ENCODE results near the gene AGAP1. TPM values are rescaled to one million over a fixed set of nuclear protein-coding genes. Genes with fewer than 3 reads are reported as not detected.

AGAP1 gene
- total RNA-seq, 1 donor: 18.5 TPM

DNA sequence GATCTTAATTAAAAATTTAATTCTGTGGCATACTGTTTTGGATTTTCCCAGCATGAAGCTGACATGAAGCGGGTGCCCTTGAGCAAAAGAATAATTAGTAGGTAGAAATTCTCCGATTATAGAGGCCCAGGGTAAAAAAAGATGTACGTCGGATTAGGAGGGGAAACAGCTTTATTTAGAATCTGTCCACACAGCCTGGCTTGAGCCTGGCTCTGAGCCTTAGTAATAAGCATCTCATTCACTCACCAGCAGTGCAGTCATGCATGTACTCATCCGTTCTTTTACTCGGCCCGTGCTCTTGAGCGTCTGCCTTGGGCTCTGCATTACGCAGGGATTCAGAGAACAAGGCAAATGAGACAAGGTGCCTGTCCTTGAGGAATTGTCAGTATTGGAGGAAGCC, 219.3 kb downstream of the AGAP1 start:
- no peak overlapping the region for H2AFZ ChIP-seq (ENCODE audit: low read length)
- H3K36me3 ChIP-seq (ENCODE audit: insufficient read depth, low read length): peaks cover 9% of the 10 kb centered on the region
- peaks cover 20% of the 10 kb centered on the region for H3K79me2 ChIP-seq (ENCODE audit: insufficient read depth, low read length)
- peaks cover 35% of the 10 kb centered on the region for H4K20me1 ChIP-seq (ENCODE audit: insufficient read depth, low read length)
- no peak overlapping the region for H3K4me2 ChIP-seq (ENCODE audit: insufficient read depth, low read length)
- no peak overlapping the region for H3K27ac ChIP-seq (ENCODE audit: low read depth, low read length)
- H3K9me3 ChIP-seq (ENCODE audit: low read depth, low read length): no peaks in the 10 kb centered on the region
- H3K27me3 ChIP-seq (ENCODE audit: insufficient read depth, low read length): no peaks in the 10 kb centered on the region
- DNase-seq (ENCODE audit: insufficient read length, low spot score, missing footprints): no peak
- H3K4me3 ChIP-seq (ENCODE audit: insufficient read depth, low read length): no peak overlapping the region
- no peak for TF ChIP-seq CTCF (IDR thresholded peaks at IDR 0.05; ENCODE audit: extremely low read depth, low read depth, low read length)
- peaks cover 10% of the 10 kb centered on the region for H3K4me1 ChIP-seq (ENCODE audit: insufficient read depth, low read length)

- no peaks in the 10 kb centered on the region for H3K9me3 ChIP-seq (ENCODE audit: low read depth, low read length)
- TF ChIP-seq CTCF (IDR thresholded peaks at IDR 0.05; ENCODE audit: extremely low read depth, low read depth, low read length): no peak
- H3K4me3 ChIP-seq (ENCODE audit: insufficient read depth, low read length): no peak overlapping the region
- H4K20me1 ChIP-seq (ENCODE audit: insufficient read depth, low read length): peaks cover 27% of the 10 kb centered on the region
- no peaks in the 10 kb centered on the region for H3K4me1 ChIP-seq (ENCODE audit: insufficient read depth, low read length)
- DNase-seq (ENCODE audit: insufficient read length, low spot score, missing footprints): peak; percentile 43
- peaks cover 9% of the 10 kb centered on the region for H3K79me2 ChIP-seq (ENCODE audit: insufficient read depth, low read length)
- no peak overlapping the region for H3K27ac ChIP-seq (ENCODE audit: low read depth, low read length)
- peaks cover 10% of the 10 kb centered on the region for H3K36me3 ChIP-seq (ENCODE audit: insufficient read depth, low read length)
- H3K27me3 ChIP-seq (ENCODE audit: insufficient read depth, low read length): no peaks in the 10 kb centered on the region
- H2AFZ ChIP-seq (ENCODE audit: low read length): no peak overlapping the region
- H3K4me2 ChIP-seq (ENCODE audit: insufficient read depth, low read length): no peak overlapping the region
Observed at GRCh38 chr2:235715601-235716000, 221.8 kb downstream of the AGAP1 start.

DNA sequence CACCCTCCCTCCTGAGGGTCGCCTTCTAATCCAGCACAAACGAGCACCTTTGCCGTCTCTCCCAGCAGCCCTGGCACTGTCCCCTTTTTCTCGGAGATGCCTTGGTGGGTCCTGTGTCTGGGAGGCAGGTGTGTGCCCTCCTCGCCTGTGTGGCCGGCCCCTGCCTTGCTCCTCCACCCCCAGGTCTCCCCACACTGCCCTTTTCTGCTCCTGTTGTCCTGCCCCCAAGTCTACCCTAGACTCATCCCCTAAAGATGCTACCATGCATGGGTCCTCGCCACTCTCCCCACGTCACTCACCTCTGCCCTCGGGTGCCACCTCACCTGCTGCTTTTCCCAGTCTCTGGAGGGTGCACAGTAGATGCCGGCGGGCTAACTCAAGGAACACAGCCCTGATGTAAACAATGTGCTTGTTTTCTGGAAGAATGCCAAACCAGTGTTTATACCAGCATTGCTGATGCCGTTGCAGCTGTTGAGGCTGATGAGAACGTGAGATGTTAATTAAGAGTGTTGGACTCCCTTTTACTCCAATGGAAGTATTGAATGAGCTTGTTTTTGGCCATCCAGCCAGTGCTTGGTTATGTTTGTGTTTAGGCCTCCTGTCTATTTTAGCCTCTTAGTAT, 223.1 kb downstream of the AGAP1 start:
- no peak for TF ChIP-seq CTCF (IDR thresholded peaks at IDR 0.05; ENCODE audit: extremely low read depth, low read depth, low read length)
- peaks cover 9% of the 10 kb centered on the region for H3K79me2 ChIP-seq (ENCODE audit: insufficient read depth, low read length)
- H3K27me3 ChIP-seq (ENCODE audit: insufficient read depth, low read length): no peaks in the 10 kb centered on the region
- no peak overlapping the region for H3K4me3 ChIP-seq (ENCODE audit: insufficient read depth, low read length)
- H4K20me1 ChIP-seq (ENCODE audit: insufficient read depth, low read length): peaks cover 27% of the 10 kb centered on the region
- H3K4me2 ChIP-seq (ENCODE audit: insufficient read depth, low read length): no peak overlapping the region
- no peak overlapping the region for H3K27ac ChIP-seq (ENCODE audit: low read depth, low read length)
- H2AFZ ChIP-seq (ENCODE audit: low read length): no peak overlapping the region
- H3K9me3 ChIP-seq (ENCODE audit: low read depth, low read length): no peaks in the 10 kb centered on the region
- H3K36me3 ChIP-seq (ENCODE audit: insufficient read depth, low read length): peaks cover 2% of the 10 kb centered on the region
- H3K4me1 ChIP-seq (ENCODE audit: insufficient read depth, low read length): no peaks in the 10 kb centered on the region
- peak; percentile 49 for DNase-seq (ENCODE audit: insufficient read length, low spot score, missing footprints)

DNA sequence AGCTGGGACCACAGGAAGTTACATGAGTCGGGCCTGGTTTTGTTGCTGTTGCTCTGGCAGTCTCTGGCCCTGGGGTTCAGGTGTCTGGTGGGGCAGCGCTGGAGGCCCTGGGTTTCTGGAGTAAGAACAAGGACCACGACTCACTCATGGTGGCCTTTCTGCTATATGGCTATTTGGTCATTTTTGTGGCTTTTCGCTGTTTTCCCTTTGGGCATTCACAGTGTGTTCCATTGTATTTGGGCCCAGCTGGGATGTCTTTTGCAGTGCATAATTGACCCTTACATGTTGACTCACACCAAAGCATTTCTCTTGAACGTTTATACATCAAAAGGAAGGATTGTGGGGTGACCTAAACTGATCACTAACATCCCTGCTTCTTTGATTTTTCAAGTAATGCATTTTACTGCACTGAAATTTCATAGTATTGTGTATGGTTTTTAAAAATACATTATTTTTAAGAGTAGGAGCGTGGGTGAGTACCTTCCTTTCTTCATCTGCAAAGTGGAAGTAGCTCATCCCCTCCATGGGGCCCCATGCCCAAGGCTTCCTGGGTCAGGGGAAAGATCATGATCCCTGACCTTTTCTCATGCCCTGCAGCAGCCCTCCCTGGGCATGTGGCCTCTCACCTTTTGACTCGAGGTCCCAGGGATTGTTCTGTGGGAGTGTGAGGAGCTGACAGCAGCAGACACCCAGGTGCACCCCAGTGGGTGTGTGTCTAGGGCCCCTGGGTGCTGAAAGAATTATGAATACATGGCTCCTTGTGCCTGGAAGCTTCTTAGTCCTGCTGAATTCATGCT, 225.5 kb downstream of the AGAP1 start:
- DNase-seq (ENCODE audit: insufficient read length, low spot score, missing footprints): no peak
- Histone ChIP-seq H4K20me1 (ENCODE audit: insufficient read depth, low read length) (peaks cover 32% of the 10 kb centered on the region), H3K27me3 (ENCODE audit: insufficient read depth, low read length) (no peaks in the 10 kb centered on the region), H3K4me3 (ENCODE audit: insufficient read depth, low read length) (no peak overlapping the region), H2AFZ (ENCODE audit: low read length) (no peak overlapping the region), H3K79me2 (ENCODE audit: insufficient read depth, low read length) (peaks cover 7% of the 10 kb centered on the region), H3K4me2 (ENCODE audit: insufficient read depth, low read length) (no peak overlapping the region), H3K27ac (ENCODE audit: low read depth, low read length) (no peak overlapping the region), H3K4me1 (ENCODE audit: insufficient read depth, low read length) (no peaks in the 10 kb centered on the region), H3K36me3 (ENCODE audit: insufficient read depth, low read length) (peaks cover 2% of the 10 kb centered on the region), H3K9me3 (ENCODE audit: low read depth, low read length) (no peaks in the 10 kb centered on the region)
- TF ChIP-seq CTCF (IDR thresholded peaks at IDR 0.05; ENCODE audit: extremely low read depth, low read depth, low read length): no peak
